K562 (cell line): ENCODE measurements around the gene FGF21. TPM values are rescaled to one million over a fixed set of nuclear protein-coding genes. Genes with fewer than 3 reads are reported as not detected.

ENCODE experiments used
- ARNT ChIP-seq, 2 experiments: fragments of 450-650 bp; IDR thresholded peaks; 2 replicates each; pipeline ENCODE4 v1.6.1; 2016; ENCODE audit warnings: mild to moderate bottlenecking in 1 of 2
- EP400 ChIP-seq: fragments of 450-650 bp; IDR thresholded peaks from 2 replicates; pipeline ENCODE4 v1.6.1; 2017; ENCODE audit warnings: antibody characterized with exemption, mild to moderate bottlenecking, moderate library complexity
- HDAC1 ChIP-seq, 2 experiments: fragments of 450-650 bp; IDR thresholded peaks; 2 replicates each; pipeline ENCODE4 v1.6.1; 2016 to 2017; ENCODE audit warnings: inconsistent platforms in 1 of 2, mild to moderate bottlenecking in 1 of 2, moderate library complexity in 1 of 2
- HMG20B ChIP-seq: fragments of 250-450 bp; sonication (Bioruptor Pico); IDR thresholded peaks from 2 replicates; pipeline ENCODE4 v1.5.0; 2021; ENCODE audit warnings: mild to moderate bottlenecking
- KDM4B ChIP-seq, 2 experiments: fragments of 450-650 bp in 1 of 2; sonication (generic) in 1 of 2; IDR thresholded peaks; 2 replicates each; pipeline ENCODE4 v1.6.1; 2016 to 2017; ENCODE audit warnings: borderline replicate concordance in 2 of 2, antibody characterized with exemption in 1 of 2, low read depth in 1 of 2, mild to moderate bottlenecking in 1 of 2
- MEF2D ChIP-seq: conservative IDR thresholded peaks from 2 replicates; pipeline ENCODE4 v1.6.1; 2016; ENCODE audit warnings: low read depth, missing genetic modification characterization, missing compliant biosample characterization
- MTA1 ChIP-seq: fragments of 450-650 bp; IDR thresholded peaks from 2 replicates; pipeline ENCODE4 v1.6.1; 2017; ENCODE audit warnings: borderline replicate concordance
- NR2C2 ChIP-seq, 2 experiments: fragments of 200-800 bp in 1 of 2; sonication (Bioruptor generic) in 1 of 2; sonication (generic) in 1 of 2; formaldehyde crosslinking in 1 of 2; IDR thresholded peaks; 2 replicates each; pipeline versions ENCODE4 v1.6.1 to v1.8.0; 2016 to 2022; ENCODE audit warnings: mild to moderate bottlenecking in 1 of 2, missing compliant biosample characterization in 1 of 2, missing genetic modification characterization in 1 of 2, missing genetic modification reagents in 1 of 2
- PPARD ChIP-seq: fragments of 250-450 bp; sonication (Bioruptor Pico); IDR thresholded peaks from 2 replicates; pipeline ENCODE4 v1.8.0; 2022; ENCODE audit warnings: inconsistent platforms, mild to moderate bottlenecking, moderate library complexity
- RFX1 ChIP-seq: fragments of 450-650 bp; IDR thresholded peaks from 2 replicates; pipeline ENCODE4 v1.6.1; 2016; ENCODE audit warnings: mild to moderate bottlenecking, moderate library complexity
- TOE1 ChIP-seq, 2 experiments: fragments of 450-650 bp in 1 of 2; sonication (generic) in 1 of 2; formaldehyde crosslinking in 1 of 2; IDR thresholded peaks; 2 replicates each; pipeline versions ENCODE4 v1.7.1 to v1.8.0; 2016 to 2022; ENCODE audit warnings: borderline replicate concordance in 2 of 2, mild to moderate bottlenecking in 2 of 2, antibody characterized with exemption in 1 of 2, inconsistent platforms in 1 of 2, low read depth in 1 of 2, missing genetic modification reagents in 1 of 2, moderate library complexity in 1 of 2
- ZNF224 ChIP-seq: sonication (generic); formaldehyde crosslinking; IDR thresholded peaks from 2 replicates; pipeline ENCODE4 v1.8.0; 2022; ENCODE audit warnings: mild to moderate bottlenecking, missing genetic modification reagents
- ZNF316 ChIP-seq: fragments of 450-650 bp; IDR thresholded peaks from 2 replicates; pipeline ENCODE4 v1.6.1; 2016
- ZNF696 ChIP-seq: fragments of 250-450 bp; sonication (Bioruptor Pico); conservative IDR thresholded peaks from 2 replicates; pipeline ENCODE4 v1.4.0; 2020; ENCODE audit warnings: mild to moderate bottlenecking, moderate library complexity
- polyA plus RNA-seq, 8 experiments: library from polyadenylated mRNA; depleted of rRNA in 4 of 8; stranded (reverse) in 5 of 8; unstranded in 3 of 8; fragments of >200 nt; fragmentation: Nextera tagmentation in 2 of 8; fragmentation: Illumina TruSeq in 1 of 8; extraction: Ambion mirVana in 2 of 8; extraction: Trizol in 1 of 8; gene quantifications; 2 replicates each; pipeline versions ENCODE4 v1.2.1 to v1.2.3, GENCODE V29; 2011 to 2014; ENCODE audit warnings: inconsistent platforms in 1 of 8, missing spikeins in 1 of 8
- total RNA-seq, 7 experiments: library from RNA; depleted of rRNA in 6 of 7; stranded (reverse); fragments of >200 nt in 6 of 7; fragmentation: Illumina TruSeq in 2 of 7; extraction: Trizol in 2 of 7; gene quantifications; 2 replicates each; pipeline versions ENCODE4 v1.2.1 to v1.2.3, GENCODE V29; 2011 to 2021; ENCODE audit warnings: low replicate concordance in 1 of 7
- TF ChIP-seq, protein P1 (sequence below), 2 experiments: fragments of 450-650 bp in 1 of 2; sonication (generic) in 1 of 2; formaldehyde crosslinking; conservative IDR thresholded peaks; 2 replicates each; pipeline versions ENCODE4 v1.4.0 to v1.8.1; 2020 to 2022; ENCODE audit warnings: mild to moderate bottlenecking in 1 of 2, missing genetic modification reagents in 1 of 2
- TF ChIP-seq, protein P2 (sequence below): fragments of 450-650 bp; IDR thresholded peaks from 2 replicates; pipeline ENCODE4 v1.6.1; 2016; ENCODE audit warnings: low read depth
- TF ChIP-seq, protein P3 (sequence below): fragments of 250-450 bp; sonication (Bioruptor Pico); IDR thresholded peaks from 2 replicates; pipeline ENCODE4 v1.6.1; 2021; ENCODE audit warnings: mild to moderate bottlenecking

The FGF21 gene
- total and polyA plus RNA-seq, 9 of the 15 experiments (the other 6 are each of a cell fraction or from before 2014, with no cell fraction given): 0.04 to 0.77 (median 0.09) TPM; not detected in 6

DNA sequence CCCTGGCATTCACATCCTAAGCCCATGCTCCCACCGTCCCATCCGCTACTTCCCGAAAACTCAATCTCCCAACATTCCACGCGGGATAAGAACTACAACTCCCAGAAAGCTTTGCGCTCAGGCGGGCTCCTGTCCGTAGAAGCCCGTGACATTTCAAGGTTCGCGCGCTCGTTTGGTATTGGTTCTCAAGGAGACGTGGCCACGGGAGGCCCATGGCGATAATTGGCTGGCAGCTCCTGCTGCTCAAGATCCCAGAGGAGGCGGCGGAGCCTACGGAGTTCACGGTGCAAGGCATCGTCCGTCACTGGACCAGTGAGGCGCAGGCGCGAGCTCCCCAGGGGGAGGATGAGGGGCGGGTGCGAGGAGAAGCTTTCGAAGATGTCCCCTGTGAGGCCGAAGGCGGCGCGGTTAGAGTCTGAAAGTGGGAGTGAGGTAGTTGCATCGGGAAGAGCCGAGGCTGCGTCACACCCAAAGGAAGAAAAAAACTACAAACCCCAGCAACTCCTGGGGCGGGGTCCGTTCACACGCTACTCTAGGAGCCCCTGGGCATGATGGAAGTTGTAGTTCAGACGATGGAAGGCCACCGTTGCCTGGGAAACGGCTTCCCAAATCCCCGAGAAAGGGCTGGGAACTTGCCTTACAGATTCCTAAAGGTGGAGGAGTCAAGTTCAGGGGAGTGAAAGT, 34.6 kb upstream of the FGF21 start (continued):
- TF ChIP-seq, protein P1, sequence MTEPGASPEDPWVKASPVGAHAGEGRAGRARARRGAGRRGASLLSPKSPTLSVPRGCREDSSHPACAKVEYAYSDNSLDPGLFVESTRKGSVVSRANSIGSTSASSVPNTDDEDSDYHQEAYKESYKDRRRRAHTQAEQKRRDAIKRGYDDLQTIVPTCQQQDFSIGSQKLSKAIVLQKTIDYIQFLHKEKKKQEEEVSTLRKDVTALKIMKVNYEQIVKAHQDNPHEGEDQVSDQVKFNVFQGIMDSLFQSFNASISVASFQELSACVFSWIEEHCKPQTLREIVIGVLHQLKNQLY (CRISPR knock-in tag; conservative IDR thresholded peaks at IDR 0.05): no peak
- TF ChIP-seq RFX1 (peak; percentile 94), EP400 (peak; percentile 75), ZNF316 (no peak), HMG20B (CRISPR knock-in tag) (no peak), MEF2D (tag) (0 out of 2 replicates have a peak, but pooled peaks have one; percentile 6), HDAC1 (IDR thresholded peaks at IDR 0.05) (no peak), TOE1 (IDR thresholded peaks at IDR 0.05; ENCODE audit: borderline replicate concordance) (peak; percentile 52; the same call in 1 of the 2 replicates), TOE1 (CRISPR knock-in tag; IDR thresholded peaks at IDR 0.05; ENCODE audit: borderline replicate concordance, low read depth) (no peak), PPARD (CRISPR knock-in tag) (no peak), ZNF224 (CRISPR knock-in tag) (no peak), MTA1 (no peak), ZNF696 (no peak), KDM4B (IDR thresholded peaks at IDR 0.05; ENCODE audit: borderline replicate concordance in 2 of 2, low read depth in 1 of 2) (no peak), NR2C2 (CRISPR knock-in tag; IDR thresholded peaks at IDR 0.05) (peak; percentile 70), NR2C2 (tag; IDR thresholded peaks at IDR 0.05) (peak; percentile 92), ARNT (IDR thresholded peaks at IDR 0.05) (no peak)
- TF ChIP-seq, protein P2, sequence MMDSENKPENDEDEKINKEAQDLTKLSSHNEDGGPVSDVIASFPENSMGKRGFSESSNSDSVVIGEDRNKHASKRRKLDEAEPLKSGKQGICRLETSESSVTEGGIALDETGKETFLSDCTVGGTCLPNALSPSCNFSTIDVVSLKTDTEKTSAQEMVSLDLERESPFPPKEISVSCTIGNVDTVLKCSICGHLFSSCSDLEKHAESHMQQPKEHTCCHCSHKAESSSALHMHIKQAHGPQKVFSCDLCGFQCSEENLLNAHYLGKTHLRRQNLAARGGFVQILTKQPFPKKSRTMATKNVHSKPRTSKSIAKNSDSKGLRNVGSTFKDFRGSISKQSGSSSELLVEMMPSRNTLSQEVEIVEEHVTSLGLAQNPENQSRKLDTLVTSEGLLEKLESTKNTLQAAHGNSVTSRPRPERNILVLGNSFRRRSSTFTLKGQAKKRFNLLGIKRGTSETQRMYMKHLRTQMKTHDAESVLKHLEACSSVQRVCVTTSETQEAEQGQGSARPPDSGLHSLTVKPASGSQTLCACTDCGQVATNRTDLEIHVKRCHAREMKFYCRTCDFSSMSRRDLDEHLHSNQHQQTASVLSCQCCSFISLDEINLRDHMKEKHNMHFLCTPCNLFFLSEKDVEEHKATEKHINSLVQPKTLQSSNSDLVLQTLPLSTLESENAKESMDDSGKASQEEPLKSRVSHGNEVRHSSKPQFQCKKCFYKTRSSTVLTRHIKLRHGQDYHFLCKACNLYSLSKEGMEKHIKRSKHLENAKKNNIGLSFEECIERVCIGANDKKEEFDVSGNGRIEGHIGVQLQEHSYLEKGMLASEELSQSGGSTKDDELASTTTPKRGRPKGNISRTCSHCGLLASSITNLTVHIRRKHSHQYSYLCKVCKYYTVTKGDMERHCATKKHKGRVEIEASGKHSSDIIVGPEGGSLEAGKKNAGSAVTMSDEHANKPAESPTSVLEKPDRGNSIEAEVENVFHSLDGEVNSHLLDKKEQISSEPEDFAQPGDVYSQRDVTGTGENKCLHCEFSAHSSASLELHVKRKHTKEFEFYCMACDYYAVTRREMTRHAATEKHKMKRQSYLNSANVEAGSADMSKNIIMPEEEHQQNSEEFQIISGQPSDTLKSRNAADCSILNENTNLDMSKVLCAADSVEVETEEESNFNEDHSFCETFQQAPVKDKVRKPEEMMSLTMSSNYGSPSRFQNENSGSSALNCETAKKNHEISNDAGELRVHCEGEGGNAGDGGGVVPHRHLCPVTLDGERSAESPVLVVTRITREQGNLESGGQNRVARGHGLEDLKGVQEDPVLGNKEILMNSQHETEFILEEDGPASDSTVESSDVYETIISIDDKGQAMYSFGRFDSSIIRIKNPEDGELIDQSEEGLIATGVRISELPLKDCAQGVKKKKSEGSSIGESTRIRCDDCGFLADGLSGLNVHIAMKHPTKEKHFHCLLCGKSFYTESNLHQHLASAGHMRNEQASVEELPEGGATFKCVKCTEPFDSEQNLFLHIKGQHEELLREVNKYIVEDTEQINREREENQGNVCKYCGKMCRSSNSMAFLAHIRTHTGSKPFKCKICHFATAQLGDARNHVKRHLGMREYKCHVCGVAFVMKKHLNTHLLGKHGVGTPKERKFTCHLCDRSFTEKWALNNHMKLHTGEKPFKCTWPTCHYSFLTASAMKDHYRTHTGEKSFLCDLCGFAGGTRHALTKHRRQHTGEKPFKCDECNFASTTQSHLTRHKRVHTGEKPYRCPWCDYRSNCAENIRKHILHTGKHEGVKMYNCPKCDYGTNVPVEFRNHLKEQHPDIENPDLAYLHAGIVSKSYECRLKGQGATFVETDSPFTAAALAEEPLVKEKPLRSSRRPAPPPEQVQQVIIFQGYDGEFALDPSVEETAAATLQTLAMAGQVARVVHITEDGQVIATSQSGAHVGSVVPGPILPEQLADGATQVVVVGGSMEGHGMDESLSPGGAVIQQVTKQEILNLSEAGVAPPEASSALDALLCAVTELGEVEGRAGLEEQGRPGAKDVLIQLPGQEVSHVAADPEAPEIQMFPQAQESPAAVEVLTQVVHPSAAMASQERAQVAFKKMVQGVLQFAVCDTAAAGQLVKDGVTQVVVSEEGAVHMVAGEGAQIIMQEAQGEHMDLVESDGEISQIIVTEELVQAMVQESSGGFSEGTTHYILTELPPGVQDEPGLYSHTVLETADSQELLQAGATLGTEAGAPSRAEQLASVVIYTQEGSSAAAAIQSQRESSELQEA: no peak
- TF ChIP-seq, protein P3, sequence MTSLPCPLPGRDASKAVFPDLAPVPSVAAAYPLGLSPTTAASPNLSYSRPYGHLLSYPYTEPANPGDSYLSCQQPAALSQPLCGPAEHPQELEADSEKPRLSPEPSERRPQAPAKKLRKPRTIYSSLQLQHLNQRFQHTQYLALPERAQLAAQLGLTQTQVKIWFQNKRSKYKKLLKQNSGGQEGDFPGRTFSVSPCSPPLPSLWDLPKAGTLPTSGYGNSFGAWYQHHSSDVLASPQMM (CRISPR knock-in tag): no peak
